Body of pancreas (tissue), 4 donors: ENCODE results near the gene CANT1.

Experiments
- POLR2A ChIP-seq, 3 donors: fragments of 450-650 bp; IDR thresholded peaks; one replicate each; pipeline ENCODE4 v1.6.1; 2016; ENCODE audit warnings: antibody characterized with exemption in 3 of 3, mild to moderate bottlenecking in 2 of 3
- TF ChIP-seq, protein P1 (sequence below), 7 experiments: fragments of 450-650 bp in 4 of 7; fragments of 200-600 bp in 3 of 7; sonication (generic) in 3 of 7; IDR thresholded peaks; one replicate each; pipeline ENCODE4 v1.5.1; 2016 to 2019; ENCODE audit warnings: antibody characterized with exemption in 7 of 7

DNA sequence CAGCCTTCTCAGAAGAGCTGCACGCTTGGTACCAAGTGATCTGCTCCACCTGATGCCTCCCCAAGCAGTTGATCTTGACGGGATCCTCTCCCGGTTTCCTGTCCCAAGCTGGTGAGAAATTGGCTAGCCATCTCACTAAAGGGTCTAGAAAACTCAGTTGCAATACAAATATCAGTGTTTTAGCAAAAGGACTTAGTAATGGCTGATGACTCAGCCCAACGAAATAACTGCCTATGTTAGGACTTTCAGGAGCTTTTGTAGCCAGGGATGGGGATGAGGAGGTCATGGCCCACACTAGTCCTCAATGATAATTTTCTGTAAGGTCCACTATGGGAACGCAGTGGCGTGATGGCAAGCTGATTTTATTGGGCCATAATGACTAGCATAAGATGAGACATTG is 41.7 kb upstream of the CANT1 start:
- no peak for TF ChIP-seq POLR2A (IDR thresholded peaks at IDR 0.05)
- TF ChIP-seq, protein P1, sequence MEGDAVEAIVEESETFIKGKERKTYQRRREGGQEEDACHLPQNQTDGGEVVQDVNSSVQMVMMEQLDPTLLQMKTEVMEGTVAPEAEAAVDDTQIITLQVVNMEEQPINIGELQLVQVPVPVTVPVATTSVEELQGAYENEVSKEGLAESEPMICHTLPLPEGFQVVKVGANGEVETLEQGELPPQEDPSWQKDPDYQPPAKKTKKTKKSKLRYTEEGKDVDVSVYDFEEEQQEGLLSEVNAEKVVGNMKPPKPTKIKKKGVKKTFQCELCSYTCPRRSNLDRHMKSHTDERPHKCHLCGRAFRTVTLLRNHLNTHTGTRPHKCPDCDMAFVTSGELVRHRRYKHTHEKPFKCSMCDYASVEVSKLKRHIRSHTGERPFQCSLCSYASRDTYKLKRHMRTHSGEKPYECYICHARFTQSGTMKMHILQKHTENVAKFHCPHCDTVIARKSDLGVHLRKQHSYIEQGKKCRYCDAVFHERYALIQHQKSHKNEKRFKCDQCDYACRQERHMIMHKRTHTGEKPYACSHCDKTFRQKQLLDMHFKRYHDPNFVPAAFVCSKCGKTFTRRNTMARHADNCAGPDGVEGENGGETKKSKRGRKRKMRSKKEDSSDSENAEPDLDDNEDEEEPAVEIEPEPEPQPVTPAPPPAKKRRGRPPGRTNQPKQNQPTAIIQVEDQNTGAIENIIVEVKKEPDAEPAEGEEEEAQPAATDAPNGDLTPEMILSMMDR (IDR thresholded peaks at IDR 0.05), result no peak
